GM23338 (cell line): Measurements from ENCODE around the gene AIG1. TPM values are rescaled to one million over a fixed set of nuclear protein-coding genes. Genes with fewer than 3 reads are reported as not detected.
A peak's percentile ranks its signal among the peaks of the same experiment; 100 is the strongest.

ENCODE experiments used
- ATAC-seq: fragments of 200-7000 bp; cut with Tn5 transposase; 3 replicates; pipeline ENCODE4 v1.9.1; 2020
- DNase-seq: peaks from one replicate; pipeline ENCODE4 v3.0.0-alpha.2; 2015; ENCODE audit warnings: low spot score
- H2AFZ ChIP-seq: fragments of 200-600 bp; sonication (generic); 2 replicates; pipeline ENCODE4 v1.8.0; 2016; ENCODE audit warnings: antibody characterized with exemption, mild to moderate bottlenecking, moderate library complexity
- H3F3A ChIP-seq: fragments of 200-600 bp; sonication (generic); replicated peaks from 2 replicates; pipeline ENCODE4 v1.8.0; 2017; ENCODE audit warnings: antibody characterized with exemption, mixed run types, low read depth
- H3K27ac ChIP-seq: fragments of 200-600 bp; sonication (generic); 2 replicates; pipeline ENCODE4 v1.6.1; 2016; ENCODE audit warnings: low read depth
- H3K27me3 ChIP-seq: fragments of 200-600 bp; sonication (generic); 2 replicates; pipeline ENCODE4 v1.8.0; 2016; ENCODE audit warnings: mild to moderate bottlenecking, mixed run types, moderate library complexity; ENCODE audit not compliant: insufficient read depth
- H3K36me3 ChIP-seq: fragments of 200-600 bp; sonication (generic); 2 replicates; pipeline ENCODE4 v1.8.0; 2016; ENCODE audit warnings: mild to moderate bottlenecking; ENCODE audit not compliant: insufficient read depth
- H3K4me1 ChIP-seq: fragments of 200-600 bp; sonication (generic); 2 replicates; pipeline ENCODE4 v1.8.0; 2016; ENCODE audit warnings: mild to moderate bottlenecking, moderate library complexity; ENCODE audit not compliant: insufficient read depth
- H3K4me2 ChIP-seq: fragments of 200-600 bp; sonication (generic); 2 replicates; pipeline ENCODE4 v1.7.1; 2017; ENCODE audit warnings: mixed run types
- H3K4me3 ChIP-seq: fragments of 200-600 bp; sonication (generic); 2 replicates; pipeline ENCODE4 v1.6.1; 2016; ENCODE audit warnings: mixed run types
- H3K79me2 ChIP-seq: fragments of 200-600 bp; sonication (generic); replicated peaks from 2 replicates; pipeline ENCODE4 v1.8.0; 2017; ENCODE audit warnings: mild to moderate bottlenecking; ENCODE audit not compliant: insufficient read depth
- H3K9me2 ChIP-seq: fragments of 200-600 bp; sonication (generic); 2 replicates; pipeline ENCODE4 v1.8.0; 2017; ENCODE audit not compliant: insufficient read depth
- H4K20me1 ChIP-seq: fragments of 200-600 bp; sonication (generic); replicated peaks from 2 replicates; pipeline ENCODE4 v1.8.0; 2017; ENCODE audit warnings: mild to moderate bottlenecking; ENCODE audit not compliant: insufficient read depth
- H3K27ac Mint-ChIP-seq: 2 replicates; pipeline ENCODE4 v1.8.0; 2020; ENCODE audit warnings: inconsistent platforms, mild to moderate bottlenecking, moderate library complexity, mixed read lengths
- H3K27me3 Mint-ChIP-seq: 3 replicates; pipeline ENCODE4 v1.8.0; 2022; ENCODE audit warnings: low read depth, mild to moderate bottlenecking, moderate library complexity, mixed read lengths, inconsistent platforms; ENCODE audit not compliant: insufficient read depth, poor library complexity
- H3K36me3 Mint-ChIP-seq: 3 replicates; pipeline ENCODE4 v1.8.0; 2021; ENCODE audit warnings: low read depth, mild to moderate bottlenecking, inconsistent platforms, moderate library complexity, mixed read lengths
- H3K4me1 Mint-ChIP-seq: 3 replicates; pipeline ENCODE4 v1.8.0; 2020; ENCODE audit warnings: mild to moderate bottlenecking, inconsistent platforms, mixed read lengths
- H3K4me3 Mint-ChIP-seq: 3 replicates; pipeline ENCODE4 v1.8.0; 2021; ENCODE audit warnings: moderate library complexity, mild to moderate bottlenecking, inconsistent platforms, mixed read lengths
- H3K9me3 Mint-ChIP-seq: 3 replicates; pipeline ENCODE4 v1.8.0; 2020; ENCODE audit warnings: moderate library complexity, mild to moderate bottlenecking, inconsistent platforms, mixed read lengths
- CREB1 ChIP-seq: fragments of 250-450 bp; sonication (Bioruptor Pico); IDR thresholded peaks from 2 replicates; pipeline ENCODE4 v1.5.0; 2020; ENCODE audit warnings: low read depth, mild to moderate bottlenecking, moderate library complexity
- CTCF ChIP-seq, 2 experiments: fragments of 200-600 bp in 1 of 2; sonication (generic) in 1 of 2; conservative IDR thresholded peaks; 2 replicates each; pipeline versions ENCODE4 v1.5.1 to v1.6.1; 2016 to 2017; ENCODE audit warnings: antibody characterized with exemption in 2 of 2, low read depth in 2 of 2, mild to moderate bottlenecking in 2 of 2, moderate library complexity in 1 of 2
- EZH2 ChIP-seq: fragments of 200-600 bp; sonication (generic); IDR thresholded peaks from one replicate; pipeline ENCODE4 v1.8.0; 2017; ENCODE audit warnings: antibody characterized with exemption, mild to moderate bottlenecking, low read depth; ENCODE audit not compliant: unreplicated experiment
- JUNB ChIP-seq: IDR thresholded peaks from one replicate; pipeline ENCODE4 v1.6.1; 2016; ENCODE audit warnings: antibody characterized with exemption; ENCODE audit not compliant: unreplicated experiment
- NANOG ChIP-seq: IDR thresholded peaks from 2 replicates; pipeline ENCODE4 v1.6.1; 2016; ENCODE audit warnings: antibody characterized with exemption, borderline replicate concordance
- ZNF114 ChIP-seq: fragments of 250-450 bp; sonication (Bioruptor Pico); IDR thresholded peaks from 2 replicates; pipeline ENCODE4 v1.5.0; 2020; ENCODE audit warnings: mild to moderate bottlenecking, moderate library complexity
- ZNF331 ChIP-seq: fragments of 250-450 bp; sonication (Bioruptor Pico); IDR thresholded peaks from 2 replicates; pipeline ENCODE4 v1.5.0; 2020; ENCODE audit warnings: low read depth, mild to moderate bottlenecking, moderate library complexity
- ZNF462 ChIP-seq: fragments of 250-450 bp; sonication (Bioruptor Pico); IDR thresholded peaks from 2 replicates; pipeline ENCODE4 v1.5.0; 2020; ENCODE audit warnings: mild to moderate bottlenecking, moderate library complexity
- polyA plus RNA-seq: library from polyadenylated mRNA; unstranded; fragments of >200 nt; fragmentation: Nextera tagmentation; extraction: Ambion mirVana; gene quantifications from 2 replicates; pipeline ENCODE4 v1.2.1, GENCODE V29; 2016
- total RNA-seq: library from RNA; depleted of rRNA; stranded (reverse); fragments of >200 nt; shearing (Covaris generic); gene quantifications from 2 replicates; pipeline ENCODE4 v1.2.3, GENCODE V29; 2014
- TF ChIP-seq, protein P1 (sequence below): IDR thresholded peaks from 2 replicates; pipeline ENCODE4 v1.6.1; 2016; ENCODE audit warnings: antibody characterized with exemption

AIG1 gene
- total and polyA plus RNA-seq, 2 experiments from 2014 or later: 65.2 to 88.4 TPM

DNA sequence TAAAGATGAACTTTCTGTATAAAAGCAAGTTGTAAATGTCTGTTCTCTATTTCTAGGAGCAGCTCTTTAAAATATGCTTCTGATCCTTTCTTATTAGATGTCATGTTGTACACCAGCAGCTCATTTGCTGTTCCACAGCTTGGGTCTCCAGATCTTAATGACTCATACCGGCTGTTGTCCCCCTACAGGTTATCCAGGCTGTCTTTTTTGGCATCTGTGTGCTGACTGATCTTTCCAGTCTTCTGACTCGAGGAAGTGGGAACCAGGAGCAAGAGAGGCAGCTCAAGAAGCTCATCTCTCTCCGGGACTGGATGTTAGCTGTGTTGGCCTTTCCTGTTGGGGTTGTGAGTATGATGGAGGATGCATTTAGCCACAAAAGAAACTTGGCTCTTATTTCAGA, 76.0 kb downstream of the AIG1 start:
- Histone ChIP-seq H2AFZ (no peak overlapping the region), H3K27me3 (no peaks in the 10 kb centered on the region), H3K36me3 (peaks cover 5% of the 10 kb centered on the region; the same call in 1 of the 2 replicates), H4K20me1 (no peaks in the 10 kb centered on the region), H3K79me2 (no peaks in the 10 kb centered on the region), H3K4me3 (no peak overlapping the region), H3K27ac (no peak overlapping the region), H3K4me2 (no peak overlapping the region), H3F3A (no peaks in the 10 kb centered on the region), H3K9me2 (no peaks in the 10 kb centered on the region), H3K4me1 (no peaks in the 10 kb centered on the region)
- H3K4me1 Mint-ChIP-seq: no peaks in the 10 kb centered on the region
- no peaks in the 10 kb centered on the region for H3K27me3 Mint-ChIP-seq
- H3K27ac Mint-ChIP-seq: no peak overlapping the region
- peak; percentile 34 for ATAC-seq
- peaks cover 18% of the 10 kb centered on the region for H3K36me3 Mint-ChIP-seq
- peak; percentile 29 for DNase-seq
- H3K4me3 Mint-ChIP-seq: no peak overlapping the region
- TF ChIP-seq CREB1 (CRISPR knock-in tag) (no peak), CTCF (conservative IDR thresholded peaks at IDR 0.05; ENCODE audit: low read depth in 2 of 2) (peak in 1 of 2 experiments; percentile 19; a peak in 1 of 4 replicates)
- H3K9me3 Mint-ChIP-seq: no peaks in the 10 kb centered on the region; the same call in 2 of the 3 replicates

DNA sequence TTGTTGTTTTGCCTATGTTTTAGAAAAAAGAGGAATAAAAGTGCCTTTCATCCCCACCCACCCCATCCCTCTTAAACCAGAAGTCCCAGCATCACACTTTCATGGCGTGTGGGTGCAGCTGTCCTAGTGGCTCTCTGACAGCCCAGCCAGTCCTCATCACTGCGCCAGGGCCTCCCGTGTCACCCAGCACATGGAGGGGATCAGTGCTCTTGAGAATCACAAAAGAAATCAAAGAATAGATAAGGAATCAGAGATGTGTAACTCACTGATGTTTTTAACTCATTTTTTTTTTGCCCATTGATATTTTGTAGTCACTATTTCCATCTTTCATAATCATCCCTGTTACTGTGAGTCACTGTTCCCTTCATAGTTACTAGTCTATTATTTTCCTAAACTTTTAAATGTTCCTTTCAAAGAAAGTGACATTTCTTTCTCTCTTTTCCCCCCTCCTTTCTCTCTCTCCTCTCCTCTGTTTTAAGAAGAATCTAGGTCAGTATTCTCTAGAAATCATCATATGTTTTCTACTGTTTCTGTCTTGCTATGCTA, 78.6 kb downstream of the AIG1 start:
- no peaks in the 10 kb centered on the region for H3K9me3 Mint-ChIP-seq
- no peak overlapping the region for H3K4me3 ChIP-seq

More for the DNA sequence above, 78.6 kb downstream of the AIG1 start:
- Mint-ChIP-seq H3K4me3 (no peak overlapping the region), H3K36me3 (peaks cover 16% of the 10 kb centered on the region), H3K27me3 (no peaks in the 10 kb centered on the region), H3K4me1 (no peaks in the 10 kb centered on the region), H3K27ac (0 out of 2 replicates have a peak overlapping the region, but pooled peaks have one; percentile 22)
- H3F3A ChIP-seq: no peaks in the 10 kb centered on the region
- H2AFZ ChIP-seq: no peak overlapping the region
- TF ChIP-seq, protein P1, sequence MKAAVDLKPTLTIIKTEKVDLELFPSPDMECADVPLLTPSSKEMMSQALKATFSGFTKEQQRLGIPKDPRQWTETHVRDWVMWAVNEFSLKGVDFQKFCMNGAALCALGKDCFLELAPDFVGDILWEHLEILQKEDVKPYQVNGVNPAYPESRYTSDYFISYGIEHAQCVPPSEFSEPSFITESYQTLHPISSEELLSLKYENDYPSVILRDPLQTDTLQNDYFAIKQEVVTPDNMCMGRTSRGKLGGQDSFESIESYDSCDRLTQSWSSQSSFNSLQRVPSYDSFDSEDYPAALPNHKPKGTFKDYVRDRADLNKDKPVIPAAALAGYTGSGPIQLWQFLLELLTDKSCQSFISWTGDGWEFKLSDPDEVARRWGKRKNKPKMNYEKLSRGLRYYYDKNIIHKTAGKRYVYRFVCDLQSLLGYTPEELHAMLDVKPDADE: no peak
- TF ChIP-seq CREB1 (CRISPR knock-in tag) (no peak), ZNF462 (no peak), EZH2 (no peak), ZNF331 (CRISPR knock-in tag) (no peak), ZNF114 (CRISPR knock-in tag) (no peak), NANOG (no peak), JUNB (no peak), CTCF (conservative IDR thresholded peaks at IDR 0.05; ENCODE audit: low read depth in 2 of 2) (no peak)
- no peak for ATAC-seq
- H3K36me3 ChIP-seq: peaks cover 5% of the 10 kb centered on the region; the same call in 1 of the 2 replicates
- no peak overlapping the region for H3K4me2 ChIP-seq
- H3K4me1 ChIP-seq: no peaks in the 10 kb centered on the region
- H3K9me2 ChIP-seq: no peaks in the 10 kb centered on the region
- H4K20me1 ChIP-seq: no peaks in the 10 kb centered on the region
- no peak overlapping the region for H3K27ac ChIP-seq
- no peaks in the 10 kb centered on the region for H3K79me2 ChIP-seq
- no peaks in the 10 kb centered on the region for H3K27me3 ChIP-seq
- DNase-seq: no peak
